ENCODE data around the gene UBE2B. TPM values are rescaled to one million over a fixed set of nuclear protein-coding genes. Genes with fewer than 3 reads are reported as not detected.

The UBE2B gene
- total RNA-seq, 1 donor from 2014 or later = 70.9 TPM

DNA sequence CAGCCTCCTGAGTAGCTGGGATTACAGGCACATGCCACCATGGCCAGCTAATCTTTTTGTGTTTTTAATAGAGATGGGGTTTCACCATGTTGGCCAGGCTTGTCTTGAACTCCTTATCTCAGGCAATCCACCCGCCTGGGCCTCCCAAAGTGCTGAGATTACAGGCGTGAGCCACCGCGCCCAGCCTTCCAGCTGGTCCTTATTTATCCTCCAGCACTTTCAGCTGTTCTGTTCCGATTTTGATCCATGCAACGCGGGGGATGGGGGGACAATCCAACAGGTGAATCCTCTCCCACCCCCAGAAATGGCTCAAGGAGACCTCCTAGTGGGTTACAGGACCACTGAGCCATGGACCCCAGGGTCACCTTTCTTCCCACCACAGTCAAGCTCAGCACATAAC lies 55.0 kb downstream of the UBE2B start:
- Mint-ChIP-seq H3K27ac (no peak overlapping the region), H3K36me3 (no peaks in the 10 kb centered on the region), H3K4me1 (ENCODE audit: unreplicated experiment) (no peaks in the 10 kb centered on the region), H3K4me3 (no peak overlapping the region), H3K27me3 (peaks cover 16% of the 10 kb centered on the region), H3K9me3 (no peaks in the 10 kb centered on the region)
- TF ChIP-seq, protein P1, sequence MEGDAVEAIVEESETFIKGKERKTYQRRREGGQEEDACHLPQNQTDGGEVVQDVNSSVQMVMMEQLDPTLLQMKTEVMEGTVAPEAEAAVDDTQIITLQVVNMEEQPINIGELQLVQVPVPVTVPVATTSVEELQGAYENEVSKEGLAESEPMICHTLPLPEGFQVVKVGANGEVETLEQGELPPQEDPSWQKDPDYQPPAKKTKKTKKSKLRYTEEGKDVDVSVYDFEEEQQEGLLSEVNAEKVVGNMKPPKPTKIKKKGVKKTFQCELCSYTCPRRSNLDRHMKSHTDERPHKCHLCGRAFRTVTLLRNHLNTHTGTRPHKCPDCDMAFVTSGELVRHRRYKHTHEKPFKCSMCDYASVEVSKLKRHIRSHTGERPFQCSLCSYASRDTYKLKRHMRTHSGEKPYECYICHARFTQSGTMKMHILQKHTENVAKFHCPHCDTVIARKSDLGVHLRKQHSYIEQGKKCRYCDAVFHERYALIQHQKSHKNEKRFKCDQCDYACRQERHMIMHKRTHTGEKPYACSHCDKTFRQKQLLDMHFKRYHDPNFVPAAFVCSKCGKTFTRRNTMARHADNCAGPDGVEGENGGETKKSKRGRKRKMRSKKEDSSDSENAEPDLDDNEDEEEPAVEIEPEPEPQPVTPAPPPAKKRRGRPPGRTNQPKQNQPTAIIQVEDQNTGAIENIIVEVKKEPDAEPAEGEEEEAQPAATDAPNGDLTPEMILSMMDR (conservative IDR thresholded peaks at IDR 0.05) = no peak
- DNase-seq (ENCODE audit: extremely low spot score, unreplicated experiment) = no peak

DNA sequence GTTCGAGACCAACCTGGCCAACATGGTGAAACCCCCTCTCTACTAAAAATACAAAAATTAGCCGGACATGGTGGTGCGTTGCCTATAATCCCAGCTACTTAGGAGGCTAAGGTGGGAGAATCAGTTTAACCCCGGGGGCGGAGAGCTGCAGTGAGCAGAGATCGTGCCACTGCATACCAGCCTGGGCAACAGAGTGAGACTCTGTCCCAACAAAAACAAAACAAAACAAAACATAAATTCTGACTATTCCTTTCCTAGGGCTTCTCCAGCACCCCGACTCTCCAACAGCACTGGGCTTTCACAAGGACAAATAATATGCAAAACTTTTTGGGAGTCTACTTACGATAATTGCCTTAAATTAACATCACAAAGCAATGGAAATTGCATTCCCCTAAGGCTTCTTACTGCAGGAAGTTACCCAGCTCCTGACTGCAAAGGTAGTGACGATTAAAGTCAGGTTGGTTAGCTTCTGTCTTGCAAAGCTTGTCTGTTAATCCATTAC lies 56.2 kb downstream of the UBE2B start:
- no peak overlapping the region for H3K27ac Mint-ChIP-seq
- TF ChIP-seq, protein P1 (conservative IDR thresholded peaks at IDR 0.05) = no peak
- no peaks in the 10 kb centered on the region for H3K4me1 Mint-ChIP-seq (ENCODE audit: unreplicated experiment)
- peaks cover 16% of the 10 kb centered on the region for H3K27me3 Mint-ChIP-seq
- H3K36me3 Mint-ChIP-seq = no peaks in the 10 kb centered on the region
- no peaks in the 10 kb centered on the region for H3K9me3 Mint-ChIP-seq
- H3K4me3 Mint-ChIP-seq = no peak overlapping the region
- DNase-seq (ENCODE audit: extremely low spot score, unreplicated experiment) = no peak

GRCh38 chr5:134430001-134430569 lies 58.7 kb downstream of the UBE2B start:
- H3K4me3 Mint-ChIP-seq = no peak overlapping the region
- H3K27me3 Mint-ChIP-seq = peaks cover 16% of the 10 kb centered on the region
- no peaks in the 10 kb centered on the region for H3K9me3 Mint-ChIP-seq
- DNase-seq (ENCODE audit: extremely low spot score, unreplicated experiment) = no peak
- TF ChIP-seq, protein P1 (conservative IDR thresholded peaks at IDR 0.05) = no peak
- H3K4me1 Mint-ChIP-seq (ENCODE audit: unreplicated experiment) = no peaks in the 10 kb centered on the region
- H3K27ac Mint-ChIP-seq = no peak overlapping the region
- no peaks in the 10 kb centered on the region for H3K36me3 Mint-ChIP-seq

DNA sequence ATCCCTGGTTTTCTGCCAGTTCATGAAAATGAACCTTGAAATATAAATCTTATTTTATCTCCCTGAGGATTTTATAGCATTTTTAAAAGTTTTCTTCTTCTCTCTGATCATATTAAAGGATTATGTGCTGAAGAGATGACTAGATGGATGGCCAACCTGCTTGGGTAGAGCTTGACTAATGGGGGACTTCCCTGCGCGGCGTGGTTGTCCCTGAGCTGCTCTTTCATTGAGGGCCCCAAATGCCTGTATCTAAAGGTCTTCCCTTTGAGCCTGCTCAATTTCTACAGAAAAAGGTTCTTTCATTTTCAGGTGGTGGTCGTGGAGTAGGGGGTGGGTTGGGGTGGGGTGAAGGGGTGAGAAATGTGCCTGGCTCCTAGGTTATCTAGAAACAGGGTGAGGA lies 60.8 kb downstream of the UBE2B start:
- H3K27me3 Mint-ChIP-seq = peaks cover 16% of the 10 kb centered on the region
- no peak overlapping the region for H3K4me3 Mint-ChIP-seq
- no peak for DNase-seq (ENCODE audit: extremely low spot score, unreplicated experiment)
- no peaks in the 10 kb centered on the region for H3K9me3 Mint-ChIP-seq
- H3K36me3 Mint-ChIP-seq = no peaks in the 10 kb centered on the region
- TF ChIP-seq, protein P1 (conservative IDR thresholded peaks at IDR 0.05) = no peak
- H3K4me1 Mint-ChIP-seq (ENCODE audit: unreplicated experiment) = no peaks in the 10 kb centered on the region
- no peak overlapping the region for H3K27ac Mint-ChIP-seq

DNA sequence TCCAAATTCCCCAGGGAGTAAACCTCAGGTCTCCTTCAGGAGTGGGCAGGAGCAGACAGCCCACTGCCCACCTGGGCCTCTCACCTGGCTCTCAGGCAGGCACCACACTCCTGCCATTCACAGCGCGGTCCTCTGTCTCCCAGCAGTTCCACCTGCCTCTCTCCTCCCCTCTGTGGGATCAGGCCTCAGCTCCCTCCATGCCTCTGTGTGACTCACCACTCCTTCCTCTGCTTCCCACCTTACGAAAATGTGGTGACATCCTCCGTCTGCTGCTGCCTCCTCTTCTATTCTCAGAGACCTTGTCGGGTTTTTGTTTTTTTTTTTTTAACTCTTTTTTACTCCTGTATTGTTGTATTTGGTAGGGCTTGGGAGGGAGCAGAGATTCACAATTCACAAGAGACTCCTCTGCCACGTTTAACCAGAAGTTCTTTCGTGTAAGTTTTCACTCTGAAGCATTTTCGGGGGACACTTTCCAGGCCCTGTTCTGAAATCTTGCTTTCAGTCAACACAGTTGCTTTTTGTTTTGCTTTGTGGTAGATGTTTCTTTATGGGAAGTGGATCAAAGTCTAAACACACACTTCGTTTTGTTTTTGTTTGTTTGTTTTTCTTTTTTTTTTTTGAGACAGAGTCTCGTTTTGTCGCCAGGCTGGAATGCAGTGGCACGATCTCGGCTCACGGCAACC lies 61.4 kb downstream of the UBE2B start:
- Mint-ChIP-seq H3K36me3 (no peaks in the 10 kb centered on the region), H3K27ac (no peak overlapping the region), H3K27me3 (peaks cover 12% of the 10 kb centered on the region), H3K9me3 (no peaks in the 10 kb centered on the region), H3K4me3 (no peak overlapping the region), H3K4me1 (ENCODE audit: unreplicated experiment) (no peaks in the 10 kb centered on the region)
- TF ChIP-seq, protein P1 (conservative IDR thresholded peaks at IDR 0.05) = no peak
- DNase-seq (ENCODE audit: extremely low spot score, unreplicated experiment) = no peak

Measured in type B pancreatic cell (in vitro differentiated cells).